ENCODE data around the gene KRT38.
"Not testable (repeated sequence)": the region's sequence is repeated elsewhere in the genome, so short reads cannot be mapped to it uniquely, and the experiment has no call there.

The KRT38 gene

GRCh38 chr17:41396996-41397660 lies 43.7 kb downstream of the KRT38 start, which contains the start of gene KRT31:
KRT31 (minus strand) TSS chr17:41397608; CDS start chr17:41397539, 69 bp downstream.
- no peaks in the 10 kb centered on the region for H3K4me1 Mint-ChIP-seq
- peaks cover 57% of the 10 kb centered on the region for H3K27me3 Mint-ChIP-seq
- ATAC-seq = no peak
- no peaks in the 10 kb centered on the region for H3K36me3 Mint-ChIP-seq
- no peak within 1 kb of the TSS for H3K27ac Mint-ChIP-seq
- no peak within 1 kb of the TSS for H3K4me3 Mint-ChIP-seq
- H3K9me3 Mint-ChIP-seq = no peaks in the 10 kb centered on the region

- H3K36me3 Mint-ChIP-seq = no peaks in the 10 kb centered on the region
- H3K4me3 Mint-ChIP-seq = no peak overlapping the region
- no peak for ATAC-seq
- H3K4me1 Mint-ChIP-seq = no peaks in the 10 kb centered on the region
- no peak overlapping the region for H3K27ac Mint-ChIP-seq
- H3K27me3 Mint-ChIP-seq = peaks cover 60% of the 10 kb centered on the region
- no peaks in the 10 kb centered on the region for H3K9me3 Mint-ChIP-seq
These were observed 44.4 kb downstream of the KRT38 start for GRCh38 chr17:41396340-41396739.

DNA sequence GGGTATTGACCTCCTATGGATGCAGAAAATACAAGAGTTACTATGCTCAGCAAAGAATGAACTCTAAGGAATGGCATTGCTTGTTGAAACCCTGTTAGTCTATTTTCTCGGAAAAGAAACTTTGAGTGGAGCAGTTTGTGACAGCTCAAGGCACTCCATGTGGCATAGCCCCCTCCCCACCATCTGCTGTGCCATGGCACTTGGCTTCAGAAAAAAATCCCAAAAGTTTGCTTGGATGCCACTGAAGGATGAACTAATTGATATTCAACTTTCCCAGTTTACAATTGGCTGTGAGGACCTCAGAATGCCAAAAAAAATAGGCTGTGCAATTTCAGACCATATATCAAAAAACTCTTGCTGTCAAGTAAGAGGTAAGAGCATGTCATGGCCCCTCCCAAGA lies 45.2 kb downstream of the KRT38 start:
- Mint-ChIP-seq H3K4me3 (no peak overlapping the region), H3K36me3 (no peaks in the 10 kb centered on the region), H3K9me3 (no peaks in the 10 kb centered on the region), H3K27ac (no peak overlapping the region), H3K4me1 (no peaks in the 10 kb centered on the region), H3K27me3 (peaks cover 55% of the 10 kb centered on the region)
- no peak for ATAC-seq

GRCh38 chr17:41395044-41395443 lies 45.7 kb downstream of the KRT38 start:
- not testable (repeated sequence) for H3K27ac Mint-ChIP-seq, H3K9me3 Mint-ChIP-seq, H3K4me1 Mint-ChIP-seq, ATAC-seq, H3K4me3 Mint-ChIP-seq, H3K36me3 Mint-ChIP-seq
- H3K27me3 Mint-ChIP-seq = peaks cover 55% of the 10 kb centered on the region

- Mint-ChIP-seq H3K27ac (no peak overlapping the region), H3K4me1 (no peaks in the 10 kb centered on the region), H3K36me3 (no peaks in the 10 kb centered on the region), H3K9me3 (no peaks in the 10 kb centered on the region), H3K4me3 (no peak overlapping the region), H3K27me3 (peaks cover 55% of the 10 kb centered on the region)
- no peak for ATAC-seq
These were observed 46.4 kb downstream of the KRT38 start for GRCh38 chr17:41394254-41394996.

GRCh38 chr17:41393826-41394225 lies 47.0 kb downstream of the KRT38 start:
- Mint-ChIP-seq H3K36me3 (no peaks in the 10 kb centered on the region), H3K4me3 (no peak overlapping the region), H3K9me3 (no peaks in the 10 kb centered on the region), H3K27me3 (peaks cover 55% of the 10 kb centered on the region), H3K27ac (no peak overlapping the region), H3K4me1 (no peaks in the 10 kb centered on the region)
- ATAC-seq = no peak

- H3K36me3 Mint-ChIP-seq = no peaks in the 10 kb centered on the region
- no peak overlapping the region for H3K4me3 Mint-ChIP-seq
- no peak for ATAC-seq
- H3K4me1 Mint-ChIP-seq = no peaks in the 10 kb centered on the region
- H3K9me3 Mint-ChIP-seq = no peaks in the 10 kb centered on the region
- no peak overlapping the region for H3K27ac Mint-ChIP-seq
- peaks cover 54% of the 10 kb centered on the region for H3K27me3 Mint-ChIP-seq
These were observed 47.5 kb downstream of the KRT38 start for GRCh38 chr17:41393294-41393693.

DNA sequence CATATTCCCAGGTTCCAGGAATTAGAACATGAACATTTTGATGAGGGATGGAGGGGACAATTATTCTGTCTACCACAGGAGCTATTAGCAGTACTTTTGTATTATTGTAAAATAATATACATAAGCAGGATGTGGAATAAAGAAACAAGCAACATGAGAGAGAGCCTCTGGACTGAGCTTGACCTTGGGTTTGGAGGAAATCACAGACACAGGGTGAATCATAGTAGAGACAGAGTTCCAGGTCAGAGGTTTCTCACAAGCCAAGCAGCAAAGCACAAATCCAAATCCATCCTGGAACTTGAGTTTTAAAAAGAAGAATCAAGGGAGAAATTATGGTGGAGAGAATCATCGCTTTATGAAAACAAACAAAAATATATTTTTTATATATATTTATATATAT lies 48.5 kb downstream of the KRT38 start:
- Mint-ChIP-seq H3K27me3 (peaks cover 46% of the 10 kb centered on the region), H3K9me3 (peaks cover 2% of the 10 kb centered on the region), H3K4me1 (no peaks in the 10 kb centered on the region), H3K4me3 (no peak overlapping the region), H3K27ac (no peak overlapping the region), H3K36me3 (no peaks in the 10 kb centered on the region)
- no peak for ATAC-seq

GRCh38 chr17:41391535-41391934 lies 49.2 kb downstream of the KRT38 start:
- H3K4me3 Mint-ChIP-seq = no peak overlapping the region
- no peak for ATAC-seq
- peaks cover 5% of the 10 kb centered on the region for H3K9me3 Mint-ChIP-seq
- peaks cover 3% of the 10 kb centered on the region for H3K36me3 Mint-ChIP-seq
- no peaks in the 10 kb centered on the region for H3K4me1 Mint-ChIP-seq
- H3K27ac Mint-ChIP-seq = no peak overlapping the region
- H3K27me3 Mint-ChIP-seq = peaks cover 46% of the 10 kb centered on the region

- Mint-ChIP-seq H3K27ac (no peak overlapping the region), H3K4me1 (no peaks in the 10 kb centered on the region), H3K9me3 (peaks cover 9% of the 10 kb centered on the region), H3K27me3 (peaks cover 48% of the 10 kb centered on the region), H3K36me3 (peaks cover 6% of the 10 kb centered on the region), H3K4me3 (no peak overlapping the region)
- no peak for ATAC-seq
These were observed 50.3 kb downstream of the KRT38 start for GRCh38 chr17:41390411-41390938.

DNA sequence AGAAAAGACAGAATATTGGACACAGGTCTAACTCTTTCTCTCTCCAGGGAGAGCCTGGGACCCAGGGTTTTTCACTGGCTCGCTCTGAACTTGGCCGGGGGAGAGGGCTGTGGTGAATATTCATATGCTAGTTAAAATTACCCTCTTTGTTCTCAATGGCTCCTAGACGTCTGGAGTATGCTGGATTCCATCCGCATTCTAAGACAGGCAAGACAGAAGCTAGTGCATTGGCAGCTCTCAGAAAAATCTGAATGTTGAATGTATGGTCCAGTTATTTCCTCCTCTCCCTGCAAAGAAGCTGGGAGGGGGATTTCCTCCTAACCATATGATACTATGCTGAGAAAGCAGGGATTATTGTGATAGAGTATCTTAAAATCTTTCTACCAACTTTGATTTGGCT lies 53.1 kb downstream of the KRT38 start:
- no peaks in the 10 kb centered on the region for H3K4me1 Mint-ChIP-seq
- peaks cover 56% of the 10 kb centered on the region for H3K27me3 Mint-ChIP-seq
- no peak overlapping the region for H3K27ac Mint-ChIP-seq
- H3K36me3 Mint-ChIP-seq = peaks cover 6% of the 10 kb centered on the region
- H3K9me3 Mint-ChIP-seq = peaks cover 12% of the 10 kb centered on the region
- no peak for ATAC-seq
- no peak overlapping the region for H3K4me3 Mint-ChIP-seq

GRCh38 chr17:41386227-41386626 lies 54.6 kb downstream of the KRT38 start:
- peaks cover 54% of the 10 kb centered on the region for H3K27me3 Mint-ChIP-seq
- no peak overlapping the region for H3K4me3 Mint-ChIP-seq

More at GRCh38 chr17:41386227-41386626, 54.6 kb downstream of the KRT38 start:
- ATAC-seq = no peak
- H3K4me1 Mint-ChIP-seq = no peaks in the 10 kb centered on the region
- H3K27ac Mint-ChIP-seq = no peak overlapping the region
- H3K36me3 Mint-ChIP-seq = peaks cover 6% of the 10 kb centered on the region
- H3K9me3 Mint-ChIP-seq = peaks cover 12% of the 10 kb centered on the region

Measured in stimulated activated memory B cell treated with anti-CD40 and anti-IgM and Interleukin-4, amounts not matched to agents 10 μg/mL and 1 μg/mL and 100 μg/mL, for 72 hours (primary cell).